PC-3 (cell line): ENCODE results near the gene TAF5L. TPM values are rescaled to one million over a fixed set of nuclear protein-coding genes. Genes with fewer than 3 reads are reported as not detected.
"Not testable (repeated sequence)": the region's sequence is repeated elsewhere in the genome, so short reads cannot be mapped to it uniquely, and the experiment has no call there.

Source experiments
- ATAC-seq: fragments of 200-7000 bp; cut with Tn5 transposase; 2 replicates; pipeline ENCODE4 v1.9.1; 2020; ENCODE audit warnings: mild to moderate bottlenecking, moderate library complexity
- BruUV-seq: library from RNA; stranded (reverse); fragments of 400-500 nt; replicated peaks from 2 replicates; lab custom pipeline; 2021; lab: Mats Ljungman, UMichigan
- CTCF ChIA-PET: fragments of 300-600 bp; sonication (Branson Sonifier 250); formaldehyde crosslinking; loops from one replicate; lab custom pipeline; 2022; ENCODE audit warnings: antibody characterized with exemption; lab: Charles Lee
- POLR2A ChIA-PET: fragments of 300-600 bp; sonication (Branson Sonifier 250); formaldehyde crosslinking; loops from one replicate; lab custom pipeline; 2022; ENCODE audit warnings: antibody characterized with exemption; ENCODE audit not compliant: unreplicated experiment; lab: Charles Lee
- DNase-seq: peaks from one replicate; pipeline ENCODE4 v3.0.0-alpha.2; 2015
- H2AFZ ChIP-seq: fragments of 300-600 bp; sonication (generic); 2 replicates; pipeline ENCODE4 v1.6.0; 2016; ENCODE audit warnings: antibody characterized with exemption, low read length
- H3F3A ChIP-seq: fragments of 300-600 bp; sonication (generic); one replicate; pipeline ENCODE4 v1.6.0; 2017; ENCODE audit warnings: antibody characterized with exemption, low read length, control low read depth, mild to moderate bottlenecking; ENCODE audit not compliant: unreplicated experiment
- H3K27ac ChIP-seq: fragments of 300-600 bp; sonication (generic); 2 replicates; pipeline ENCODE4 v1.5.1; 2016; ENCODE audit warnings: mild to moderate bottlenecking, low read length
- H3K27me3 ChIP-seq: fragments of 300-600 bp; sonication (generic); 2 replicates; pipeline ENCODE4 v1.6.1; 2016; ENCODE audit warnings: low read length, mixed read lengths
- H3K36me3 ChIP-seq: fragments of 300-600 bp; sonication (generic); 2 replicates; pipeline ENCODE4 v1.6.1; 2016; ENCODE audit warnings: low read depth, mixed run types, low read length, mixed read lengths
- H3K4me1 ChIP-seq: fragments of 300-600 bp; sonication (generic); 2 replicates; pipeline ENCODE4 v1.5.1; 2016; ENCODE audit warnings: low read length; ENCODE audit not compliant: insufficient read depth
- H3K4me2 ChIP-seq: fragments of 300-600 bp; sonication (generic); 2 replicates; pipeline ENCODE4 v1.6.0; 2016; ENCODE audit warnings: low read length
- H3K4me3 ChIP-seq: fragments of 300-600 bp; sonication (generic); 2 replicates; pipeline ENCODE4 v1.5.1; 2016; ENCODE audit warnings: mild to moderate bottlenecking, low read length, mixed read lengths
- H3K79me2 ChIP-seq: fragments of 300-600 bp; sonication (generic); 2 replicates; pipeline ENCODE4 v1.6.1; 2017; ENCODE audit warnings: low read length, mixed read lengths
- H3K9ac ChIP-seq: fragments of 300-600 bp; sonication (generic); 2 replicates; pipeline ENCODE4 v1.6.0; 2016; ENCODE audit warnings: mild to moderate bottlenecking, low read length
- H3K9me2 ChIP-seq: fragments of 300-600 bp; sonication (generic); replicated peaks from 2 replicates; pipeline ENCODE4 v1.6.1; 2016; ENCODE audit warnings: mixed run types, low read length, mixed read lengths
- H3K9me3 ChIP-seq: fragments of 300-600 bp; sonication (generic); 2 replicates; pipeline ENCODE4 v1.6.1; 2016; ENCODE audit warnings: low read length, mixed read lengths
- H4K20me1 ChIP-seq: fragments of 300-600 bp; sonication (generic); 2 replicates; pipeline ENCODE4 v1.6.1; 2016; ENCODE audit warnings: low read length, mixed read lengths
- EZH2 ChIP-seq: fragments of 300-600 bp; sonication (generic); IDR thresholded peaks from one replicate; pipeline ENCODE4 v1.6.1; 2017; ENCODE audit warnings: antibody characterized with exemption, mild to moderate bottlenecking, low read length; ENCODE audit not compliant: unreplicated experiment
- EZH2phosphoT487 ChIP-seq: fragments of 300-600 bp; sonication (generic); IDR thresholded peaks from 2 replicates; pipeline ENCODE4 v1.6.1; 2018; ENCODE audit warnings: mild to moderate bottlenecking, antibody characterized with exemption, low read length, borderline replicate concordance
- intact Hi-C: fragments of 100-400 bp; cut with micrococcal nuclease; formaldehyde crosslinking; loops from 2 replicates; pipeline ENCODE4 v1.9.0; 2023
- total RNA-seq: library from RNA; depleted of rRNA; stranded (reverse); fragments of >200 nt; gene quantifications from 2 replicates; pipeline ENCODE4 v1.2.3, GENCODE V29; 2014
- TF ChIP-seq, protein P1 (sequence below): fragments of 300-600 bp; sonication (generic); conservative IDR thresholded peaks from 2 replicates; pipeline ENCODE4 v1.5.1; 2017; ENCODE audit warnings: antibody characterized with exemption, low read depth, mild to moderate bottlenecking, low read length

Gene TAF5L
- total RNA-seq, 1 experiment from 2014 or later: 24.2 TPM

DNA sequence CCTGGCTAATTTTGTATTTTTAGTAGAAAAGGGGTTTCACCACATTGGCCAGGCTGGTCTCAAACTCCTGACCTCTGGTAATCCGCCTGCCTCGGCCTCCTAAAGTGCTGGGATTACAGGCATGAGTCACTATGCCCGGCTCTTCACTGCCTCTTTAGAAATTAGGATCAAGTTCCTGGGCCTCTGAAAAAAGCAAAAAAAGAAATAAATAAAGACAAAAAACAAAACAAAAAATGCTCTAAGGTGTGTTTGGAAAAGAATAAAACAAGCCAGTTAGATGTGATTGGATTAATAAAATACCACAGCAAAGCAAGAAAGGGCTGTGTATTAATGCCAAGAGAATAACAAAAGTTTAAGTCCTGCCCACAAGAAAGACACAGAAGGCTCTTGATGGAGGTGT, 63.2 kb downstream of the TAF5L start:
- ChIA-PET POLR2A (no interaction called here), CTCF (no interaction called here)
- no peaks in the 10 kb centered on the region for H3F3A ChIP-seq
- no TSS peak for BruUV-seq
- no peaks in the 10 kb centered on the region for H3K9me3 ChIP-seq
- peaks cover 8% of the 10 kb centered on the region; the same call in 1 of the 2 replicates for H3K4me1 ChIP-seq
- H3K27me3 ChIP-seq: no peaks in the 10 kb centered on the region
- intact Hi-C loops: no loop called here
- H3K4me3 ChIP-seq: no peak overlapping the region
- TF ChIP-seq, protein P1, sequence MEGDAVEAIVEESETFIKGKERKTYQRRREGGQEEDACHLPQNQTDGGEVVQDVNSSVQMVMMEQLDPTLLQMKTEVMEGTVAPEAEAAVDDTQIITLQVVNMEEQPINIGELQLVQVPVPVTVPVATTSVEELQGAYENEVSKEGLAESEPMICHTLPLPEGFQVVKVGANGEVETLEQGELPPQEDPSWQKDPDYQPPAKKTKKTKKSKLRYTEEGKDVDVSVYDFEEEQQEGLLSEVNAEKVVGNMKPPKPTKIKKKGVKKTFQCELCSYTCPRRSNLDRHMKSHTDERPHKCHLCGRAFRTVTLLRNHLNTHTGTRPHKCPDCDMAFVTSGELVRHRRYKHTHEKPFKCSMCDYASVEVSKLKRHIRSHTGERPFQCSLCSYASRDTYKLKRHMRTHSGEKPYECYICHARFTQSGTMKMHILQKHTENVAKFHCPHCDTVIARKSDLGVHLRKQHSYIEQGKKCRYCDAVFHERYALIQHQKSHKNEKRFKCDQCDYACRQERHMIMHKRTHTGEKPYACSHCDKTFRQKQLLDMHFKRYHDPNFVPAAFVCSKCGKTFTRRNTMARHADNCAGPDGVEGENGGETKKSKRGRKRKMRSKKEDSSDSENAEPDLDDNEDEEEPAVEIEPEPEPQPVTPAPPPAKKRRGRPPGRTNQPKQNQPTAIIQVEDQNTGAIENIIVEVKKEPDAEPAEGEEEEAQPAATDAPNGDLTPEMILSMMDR: no peak
- TF ChIP-seq EZH2: no peak
- no peak for TF ChIP-seq EZH2phosphoT487
- no peaks in the 10 kb centered on the region for H4K20me1 ChIP-seq
- H3K36me3 ChIP-seq: no peaks in the 10 kb centered on the region
- ATAC-seq: no peak
- H2AFZ ChIP-seq: no peak overlapping the region
- H3K27ac ChIP-seq: no peak overlapping the region
- no peak overlapping the region for H3K4me2 ChIP-seq
- no peak for DNase-seq
- H3K79me2 ChIP-seq: peaks cover 3% of the 10 kb centered on the region
- H3K9ac ChIP-seq: no peak overlapping the region
- H3K9me2 ChIP-seq: no peaks in the 10 kb centered on the region

DNA sequence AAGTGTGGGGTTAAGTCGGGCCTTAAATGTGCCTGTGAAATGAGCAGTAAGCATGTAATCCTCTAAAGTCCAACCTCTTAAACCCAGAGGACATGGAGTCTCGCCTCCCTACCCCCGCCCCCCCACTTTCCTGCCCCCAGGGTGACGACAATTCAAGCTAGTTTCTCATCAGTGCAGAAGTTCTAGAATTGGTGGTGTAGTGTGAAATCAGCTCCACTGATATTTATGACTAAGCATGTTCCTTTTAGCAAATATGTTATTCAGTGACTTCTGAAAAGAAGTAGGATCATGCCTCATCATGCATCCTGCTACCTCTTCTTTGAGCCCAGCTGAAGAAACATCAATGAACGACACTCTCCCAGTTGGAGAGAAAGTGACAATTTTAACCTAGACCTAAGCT, 64.8 kb downstream of the TAF5L start:
- ChIA-PET CTCF (interaction anchor here (0.6 to 1.0 kb wide), 2 partner anchors 18 to 625 kb away, joined by 3 to 6 read pairs; no protein-coding TSS in a partner anchor), POLR2A (no interaction called here)
- Histone ChIP-seq H3K4me1 (peaks cover 23% of the 10 kb centered on the region), H3K27ac (no peak overlapping the region), H3K27me3 (no peaks in the 10 kb centered on the region), H3K9me2 (no peaks in the 10 kb centered on the region), H4K20me1 (no peaks in the 10 kb centered on the region), H3K9ac (no peak overlapping the region), H3F3A (no peaks in the 10 kb centered on the region), H2AFZ (no peak overlapping the region), H3K36me3 (no peaks in the 10 kb centered on the region), H3K4me3 (no peak overlapping the region), H3K79me2 (peaks cover 18% of the 10 kb centered on the region), H3K4me2 (no peak overlapping the region), H3K9me3 (no peaks in the 10 kb centered on the region)
- TF ChIP-seq, protein P1: no peak
- TF ChIP-seq EZH2phosphoT487 (no peak), EZH2 (no peak)
- DNase-seq: no peak
- BruUV-seq: no TSS peak
- ATAC-seq: no peak
- intact Hi-C loops: no loop called here

DNA sequence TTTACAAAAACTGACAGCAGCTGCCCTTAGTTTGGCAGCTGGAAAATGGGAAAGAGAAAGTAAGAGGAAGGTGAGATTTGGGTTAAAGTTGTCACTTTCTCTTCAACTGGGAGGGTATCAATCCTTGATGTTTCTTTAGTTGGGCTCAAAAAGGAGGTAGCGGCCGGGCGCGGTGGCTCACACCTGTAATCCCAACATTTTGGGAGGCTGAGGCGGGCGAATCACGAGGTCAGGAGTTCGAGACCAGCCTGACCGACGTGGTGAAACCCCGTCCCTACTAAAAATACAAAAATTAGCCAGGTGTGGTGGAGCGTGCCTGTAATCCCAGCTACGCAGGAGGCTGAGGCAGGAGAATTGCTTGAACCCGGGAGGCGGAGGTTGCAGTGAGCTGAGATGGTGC, 65.8 kb downstream of the TAF5L start:
- Histone ChIP-seq H3K4me2 (peak overlapping the region; percentile 95), H2AFZ (0 out of 2 replicates have a peak overlapping the region, but pooled peaks have one; percentile 94), H3K4me1 (peaks cover 23% of the 10 kb centered on the region), H3K9ac (peak overlapping the region; percentile 79; the same call in 1 of the 2 replicates), H3K4me3 (peak overlapping the region; percentile 91), H3K79me2 (peaks cover 29% of the 10 kb centered on the region)
- H3F3A ChIP-seq, H4K20me1 ChIP-seq, DNase-seq, H3K9me2 ChIP-seq, H3K36me3 ChIP-seq, H3K9me3 ChIP-seq, ATAC-seq, BruUV-seq, H3K27ac ChIP-seq, intact Hi-C loops, POLR2A ChIA-PET, H3K27me3 ChIP-seq: not testable (repeated sequence)
- CTCF ChIA-PET: interaction anchor here (0.5 kb wide), 1 partner anchor 24 kb away, joined by 5 read pairs; no protein-coding TSS in a partner anchor

DNA sequence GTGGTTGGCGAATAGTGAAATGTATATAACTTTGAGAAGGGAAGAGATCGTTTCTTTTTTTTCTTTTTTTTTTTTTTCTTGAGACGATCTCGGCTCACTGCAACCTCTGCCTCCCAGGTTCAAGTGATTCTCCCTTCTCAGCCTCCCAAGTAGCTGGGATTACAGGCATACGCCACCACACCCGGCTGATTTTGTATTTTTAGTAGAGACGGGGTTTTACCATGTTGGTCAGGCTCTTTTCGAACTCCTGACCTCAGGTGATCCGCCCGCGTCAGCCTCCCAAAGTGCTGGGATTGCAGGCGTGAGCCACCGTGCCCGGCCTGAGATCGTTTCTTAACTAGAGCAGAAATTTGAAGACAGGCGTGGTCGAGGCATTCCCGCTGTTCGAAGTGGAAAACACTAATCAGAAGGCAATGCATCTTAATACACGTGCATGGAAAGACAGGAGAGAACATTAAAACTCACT, 66.6 kb downstream of the TAF5L start:
- POLR2A ChIA-PET: interaction anchor here (0.5 to 1.4 kb wide), 4 partner anchors 51 to 77 kb away, joined by 3 to 26 read pairs (median 4); partner anchors contain the start of gene NUP133
- peak overlapping the region; percentile 79 for H3K9ac ChIP-seq
- CTCF ChIA-PET: interaction anchor here (0.6 to 1.6 kb wide), 7 partner anchors 13 to 324 kb away, joined by 3 to 18 read pairs (median 3); partner anchors contain the start of gene CCSAP
- peak overlapping the region; percentile 95 for H3K4me2 ChIP-seq
- peak; percentile 32 for DNase-seq
- TSS peak; percentile 94 for BruUV-seq
- H3K4me3 ChIP-seq: peak overlapping the region; percentile 91
- H3K36me3 ChIP-seq, H3K9me2 ChIP-seq, H3K9me3 ChIP-seq, H4K20me1 ChIP-seq, ATAC-seq, H3F3A ChIP-seq, H3K27me3 ChIP-seq: not testable (repeated sequence)
- peaks cover 35% of the 10 kb centered on the region for H3K79me2 ChIP-seq
- H2AFZ ChIP-seq: peak overlapping the region; percentile 94
- intact Hi-C loops: loop anchor here (1.0 to 2.0 kb wide), 3 partner anchors 51 to 751 kb away; partner anchors contain the start of genes NUP133, TAF5L and URB2
- H3K27ac ChIP-seq: peak overlapping the region; percentile 43
- peaks cover 23% of the 10 kb centered on the region for H3K4me1 ChIP-seq
